TTC549 (cell line): ENCODE measurements around the gene STX2.
"Not testable (repeated sequence)": the region's sequence is repeated elsewhere in the genome, so short reads cannot be mapped to it uniquely, and the experiment has no call there.

Source experiments
- FAIRE-seq: peaks from 2 replicates; lab custom pipeline; 2012; peaks lifted over from hg19 to GRCh38; lab: Jason Lieb, UNC

Gene STX2

DNA sequence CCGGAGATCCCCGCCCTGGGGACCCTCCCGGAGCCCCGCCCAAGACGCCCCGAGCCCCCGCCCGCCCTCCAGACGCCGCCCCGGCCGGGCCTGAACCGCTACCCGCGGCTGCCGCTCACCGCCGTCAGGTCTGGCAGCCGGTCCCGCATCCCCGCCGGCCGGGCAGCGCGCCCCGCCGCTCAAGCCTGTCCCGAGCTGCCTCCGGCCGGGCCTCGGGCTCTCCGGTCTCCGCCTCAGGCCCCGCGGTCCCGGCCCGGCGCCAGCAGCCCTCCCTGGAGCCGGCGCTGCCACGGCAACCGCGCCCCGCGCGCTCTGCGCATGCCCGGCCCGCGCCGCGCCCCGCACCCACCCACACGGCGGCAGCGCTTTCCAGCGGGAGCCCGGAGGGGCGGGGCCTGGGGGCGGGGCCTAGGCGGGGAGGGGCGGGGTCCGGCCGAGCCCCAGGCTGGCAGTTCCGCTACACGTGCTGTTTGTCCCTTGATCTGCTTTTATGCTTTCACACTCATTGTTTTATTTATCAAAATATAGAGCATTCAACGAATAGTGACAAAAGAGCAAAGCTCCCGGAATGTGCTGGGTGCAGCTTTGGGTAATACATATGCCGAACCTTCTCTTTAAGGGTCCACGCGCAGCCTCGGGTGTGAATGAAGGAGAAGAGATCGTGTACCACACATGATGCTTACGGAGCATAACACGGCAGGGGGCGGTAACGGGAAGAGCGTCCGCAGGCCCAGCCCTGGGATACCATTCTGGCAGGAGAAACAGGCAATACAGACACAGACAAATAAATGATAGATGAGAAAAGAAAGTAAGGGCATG lies at the start of gene STX2:
Gene STX2 (minus strand): TSS at position 300 of the 819 bp plus-strand sequence. CDS start 151 bp downstream, at position 149.
- FAIRE-seq, result no peak

DNA sequence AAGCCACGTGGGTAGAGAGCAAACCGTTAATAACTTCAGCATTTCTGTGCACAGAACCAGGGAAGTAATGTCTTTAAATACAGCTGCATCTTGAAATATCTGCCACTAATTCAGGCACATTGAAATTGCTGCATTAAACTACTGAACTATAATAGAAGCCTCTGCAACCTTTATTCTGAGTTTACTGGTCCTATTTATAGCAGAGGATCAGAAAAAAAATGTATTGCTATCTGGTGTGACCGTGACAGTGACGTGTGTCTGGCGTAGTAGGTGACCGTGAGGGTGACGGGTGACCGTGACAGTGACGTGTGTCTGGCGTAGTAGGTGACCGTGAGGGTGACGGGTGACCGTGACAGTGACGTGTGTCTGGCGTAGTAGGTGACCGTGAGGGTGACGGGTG lies 48.1 kb upstream of the STX2 start:
- FAIRE-seq, result not testable (repeated sequence)

DNA sequence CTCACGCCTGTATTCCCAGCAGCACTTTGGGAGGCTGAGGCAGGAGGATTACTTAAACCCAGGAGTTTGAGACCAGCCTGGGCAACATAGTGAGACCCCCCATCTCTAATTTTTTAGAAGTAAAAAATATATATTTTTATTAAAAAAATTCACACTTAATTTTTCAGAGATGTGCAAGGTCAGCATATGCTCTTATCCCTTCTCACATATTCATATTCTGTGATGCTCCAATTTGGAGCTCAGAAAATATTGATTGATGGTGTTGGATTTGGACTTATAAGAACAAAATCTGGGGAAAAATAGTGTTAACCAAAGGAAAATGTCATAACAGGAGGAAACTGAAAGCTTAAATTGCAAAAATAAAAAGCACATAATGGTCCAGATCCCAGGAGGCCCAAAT lies 42.5 kb upstream of the STX2 start:
- FAIRE-seq, result no peak

DNA sequence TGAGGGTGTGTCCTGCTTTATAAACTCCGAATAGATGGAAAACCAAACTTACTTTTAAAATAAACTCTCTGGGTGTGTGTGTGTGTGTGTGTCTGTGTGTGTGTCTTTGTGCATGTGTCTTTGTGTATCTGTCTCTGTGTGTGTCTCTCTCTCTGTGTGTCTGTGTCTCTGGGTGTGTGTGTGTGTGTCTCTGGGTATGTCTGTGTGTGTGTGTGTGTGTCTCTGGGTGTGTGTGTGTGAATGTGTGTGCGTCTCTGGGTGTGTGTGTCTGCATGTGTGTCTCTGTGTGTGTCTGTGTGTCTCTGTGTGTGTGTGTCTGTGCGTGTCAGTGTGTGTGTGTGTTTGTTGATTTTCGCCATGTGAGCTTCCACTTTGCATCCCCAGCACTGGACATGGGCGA lies 42.0 kb upstream of the STX2 start:
- FAIRE-seq, result no peak

DNA sequence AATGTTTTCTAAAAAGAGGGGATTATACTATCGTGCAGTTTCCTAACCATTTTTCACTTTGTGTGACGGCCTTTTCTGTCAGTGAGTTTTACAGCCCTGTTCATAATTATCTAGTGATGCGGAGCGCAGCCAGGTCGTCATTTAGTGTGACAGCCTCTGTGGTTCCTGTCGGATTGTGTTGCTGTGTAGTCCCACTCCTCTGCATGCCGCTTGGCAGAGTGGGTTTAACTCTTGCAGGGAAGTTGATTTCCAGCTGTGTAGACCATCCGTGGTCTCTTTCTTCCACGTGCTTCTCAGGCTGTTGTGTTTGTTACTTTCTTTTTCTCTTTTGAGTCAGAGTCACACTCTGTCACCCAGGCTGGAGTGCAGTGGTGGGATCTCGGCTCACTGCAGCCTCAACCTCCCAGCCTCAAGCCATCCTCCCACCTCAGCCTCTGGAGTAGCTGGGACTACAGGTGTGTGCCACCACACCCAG lies 41.4 kb upstream of the STX2 start:
- no peak for FAIRE-seq

DNA sequence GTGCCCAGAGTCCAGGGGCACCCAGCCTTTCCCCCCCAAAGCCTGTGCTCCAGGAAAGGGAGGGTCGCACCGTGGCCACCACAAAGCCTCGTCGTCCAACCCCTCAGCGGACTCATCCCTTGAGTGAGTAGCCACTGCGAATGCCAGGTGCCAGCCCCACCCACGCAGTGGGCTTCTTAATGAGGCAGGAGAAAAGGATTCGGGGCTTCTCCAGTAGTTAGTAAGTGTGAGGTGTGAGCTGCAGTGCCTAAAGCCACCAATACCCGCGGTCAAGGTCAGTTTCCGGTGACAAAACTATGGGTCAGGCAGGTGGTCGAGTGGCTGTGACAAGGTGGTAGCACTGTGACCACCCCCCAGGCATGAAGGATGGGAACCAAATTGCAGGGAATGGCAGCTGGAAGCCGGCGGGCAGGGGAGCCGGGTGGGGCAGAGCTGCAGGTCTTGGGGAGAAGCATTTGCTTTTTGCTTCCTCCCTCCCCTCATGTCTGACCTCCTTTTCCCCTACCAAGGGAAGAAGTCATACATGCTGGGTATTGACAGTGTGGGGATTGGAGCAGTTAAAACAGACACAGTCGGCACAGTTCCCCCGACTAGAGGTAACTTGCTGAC lies 40.8 kb upstream of the STX2 start:
- no peak for FAIRE-seq

DNA sequence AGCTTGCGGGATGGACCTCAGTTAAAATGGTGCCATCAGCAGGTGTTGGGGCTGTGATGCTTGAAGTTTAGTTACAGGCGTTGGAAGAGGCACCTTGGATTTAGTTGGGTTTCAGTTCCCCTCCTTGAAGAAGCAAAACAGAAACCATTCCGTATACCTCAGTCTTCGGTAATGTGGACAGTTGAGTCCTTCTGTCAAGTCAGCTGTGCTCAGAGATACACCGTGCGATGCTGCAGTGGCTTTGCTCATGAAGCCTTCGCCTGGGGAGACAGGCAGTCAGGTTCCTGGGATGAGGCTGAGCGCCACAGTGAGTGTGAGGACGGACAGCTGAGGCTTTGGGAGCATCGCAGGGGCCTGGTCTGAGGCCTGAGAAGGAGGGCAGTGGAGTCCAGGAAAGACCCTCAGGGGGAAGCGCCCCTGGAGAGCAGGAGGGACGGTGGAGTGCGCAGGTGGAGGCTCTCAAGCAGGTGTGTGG lies 40.2 kb upstream of the STX2 start:
- FAIRE-seq, result no peak

DNA sequence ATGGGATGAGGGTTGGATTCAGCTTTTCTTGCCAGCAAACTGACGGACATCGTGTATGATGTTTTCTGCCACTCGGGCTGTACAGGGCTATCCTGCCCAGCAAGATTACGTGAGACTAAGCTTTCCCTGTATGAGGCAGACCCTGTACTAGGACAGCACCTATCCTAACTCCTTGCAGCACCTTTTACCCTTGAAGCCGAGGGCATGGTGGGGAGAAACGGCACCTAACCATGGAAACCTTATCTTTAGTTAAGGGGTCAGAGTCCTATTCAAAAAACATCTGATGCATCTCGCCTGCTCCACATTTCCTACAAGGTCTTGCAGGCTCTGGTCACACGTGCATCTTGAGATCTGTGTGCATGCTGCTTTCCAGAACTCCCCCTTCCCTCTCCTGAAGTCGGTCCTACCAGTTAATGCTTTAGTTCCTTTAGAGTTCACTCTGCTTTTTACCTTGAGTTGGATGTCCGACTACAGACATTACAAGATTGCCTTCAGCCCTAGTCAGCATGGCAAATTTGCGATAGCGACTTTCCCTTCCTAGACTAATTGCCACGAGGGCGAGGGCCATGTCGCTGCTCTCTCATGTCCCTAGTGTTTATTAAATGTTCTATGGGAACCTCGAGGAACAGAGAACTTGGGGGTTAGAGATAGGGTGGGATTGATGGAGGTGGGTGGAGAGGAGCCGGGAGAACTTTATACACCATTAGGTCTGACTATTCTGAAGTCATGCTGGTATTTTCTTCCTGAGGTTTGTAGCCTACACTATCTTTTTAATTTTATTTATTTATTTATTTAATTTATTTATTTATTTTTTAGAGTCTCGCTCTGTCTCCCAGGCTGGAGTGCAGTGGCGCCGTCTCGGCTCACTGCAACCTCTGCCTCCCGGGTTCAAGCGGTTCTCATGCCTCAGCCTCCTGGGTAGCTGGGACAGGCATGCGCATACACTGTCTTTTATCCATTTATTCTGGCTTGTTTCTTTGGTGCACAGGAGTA lies 39.4 kb upstream of the STX2 start:
- no peak for FAIRE-seq

DNA sequence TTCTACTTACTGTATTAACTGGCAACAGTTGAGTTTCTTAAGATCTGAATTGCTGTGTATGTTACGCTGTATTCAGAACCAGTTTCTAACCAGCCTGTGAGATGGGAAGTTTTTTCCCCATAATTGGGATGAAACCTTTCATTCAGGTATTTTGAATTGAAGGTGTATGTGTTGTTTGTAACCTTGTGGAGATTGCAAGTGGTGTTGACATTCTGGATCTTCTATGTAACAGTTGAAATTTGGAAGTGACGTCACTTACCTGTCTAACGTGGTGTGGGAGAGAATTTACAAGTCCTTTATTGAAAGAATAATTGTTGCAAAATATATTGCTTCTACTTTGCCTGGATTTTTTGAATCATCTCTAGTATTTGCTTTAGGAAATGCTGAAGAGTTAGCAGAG lies 38.3 kb upstream of the STX2 start:
- FAIRE-seq, result no peak

DNA sequence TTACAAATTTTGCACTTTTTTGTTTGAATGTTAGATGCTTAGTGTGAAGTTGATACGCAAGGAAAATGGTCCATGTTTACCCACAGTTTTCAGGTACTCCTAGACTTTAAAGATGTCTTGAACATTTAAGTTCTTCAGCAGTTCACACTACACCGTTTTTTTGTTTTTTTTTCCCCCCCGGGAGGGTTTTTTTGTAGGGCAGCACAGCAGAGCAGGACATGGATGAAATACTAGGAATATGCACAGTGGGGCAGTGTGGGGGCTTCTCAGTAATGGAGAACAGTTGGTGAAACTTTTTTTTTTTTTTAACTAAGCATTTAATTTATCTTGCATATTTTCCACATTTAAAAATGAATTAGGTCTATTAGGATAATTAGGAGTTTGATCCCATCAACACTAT lies 37.7 kb upstream of the STX2 start:
- no peak for FAIRE-seq

DNA sequence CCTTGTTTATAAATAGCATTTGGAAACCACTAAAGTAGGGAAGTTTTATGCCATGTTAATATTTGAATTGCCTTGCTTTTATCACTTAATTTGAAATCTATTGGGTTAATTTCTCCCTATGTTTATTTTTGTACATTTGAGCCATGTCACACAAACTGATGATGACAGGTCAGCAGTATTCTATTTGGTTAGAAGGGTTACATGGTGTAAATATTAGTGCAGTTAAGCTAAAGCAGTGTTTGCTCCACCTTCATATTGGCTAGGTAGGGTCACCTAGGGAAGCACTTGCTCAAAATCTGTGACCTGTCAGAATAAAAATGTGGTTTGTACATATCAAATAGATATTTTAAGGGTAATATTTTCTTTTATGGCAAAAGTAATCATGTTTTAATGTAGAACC lies 37.2 kb upstream of the STX2 start:
- no peak for FAIRE-seq

DNA sequence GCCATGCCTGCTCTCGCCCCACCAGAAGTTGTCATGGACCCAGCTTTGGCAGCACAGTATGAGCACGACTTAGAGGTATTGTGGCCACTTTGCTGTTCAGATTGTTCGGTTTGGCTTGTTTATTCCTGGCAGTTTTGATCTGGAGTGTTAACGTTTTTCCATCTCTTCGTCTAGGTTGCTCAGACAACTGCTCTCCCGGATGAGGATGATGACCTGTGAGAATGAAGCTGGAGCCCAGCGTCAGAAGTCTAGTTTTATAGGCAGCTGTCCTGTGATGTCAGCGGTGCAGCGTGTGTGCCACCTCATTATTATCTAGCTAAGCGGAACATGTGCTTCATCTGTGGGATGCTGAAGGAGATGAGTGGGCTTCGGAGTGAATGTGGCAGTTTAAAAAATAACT lies 36.7 kb upstream of the STX2 start:
- not testable (repeated sequence) for FAIRE-seq

DNA sequence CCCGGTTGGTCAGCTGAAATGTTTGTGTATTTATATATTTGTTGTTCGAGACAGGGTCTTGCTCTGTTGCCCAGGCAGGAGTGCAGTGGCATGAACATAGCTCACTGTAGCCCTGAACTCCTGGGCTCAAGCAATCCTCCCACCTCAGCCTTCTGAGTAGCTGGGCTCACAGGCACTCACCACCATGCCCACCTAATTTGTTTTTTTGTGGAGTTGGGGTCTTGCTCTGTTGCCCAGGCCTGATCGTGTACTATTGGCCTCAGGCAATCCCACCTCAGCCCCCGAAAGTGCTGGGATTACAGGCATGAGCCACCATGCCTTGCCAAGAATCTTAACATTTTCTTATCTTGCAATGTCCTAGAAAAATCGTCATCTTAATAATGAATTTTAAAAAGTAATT lies 36.1 kb upstream of the STX2 start:
- no peak for FAIRE-seq

DNA sequence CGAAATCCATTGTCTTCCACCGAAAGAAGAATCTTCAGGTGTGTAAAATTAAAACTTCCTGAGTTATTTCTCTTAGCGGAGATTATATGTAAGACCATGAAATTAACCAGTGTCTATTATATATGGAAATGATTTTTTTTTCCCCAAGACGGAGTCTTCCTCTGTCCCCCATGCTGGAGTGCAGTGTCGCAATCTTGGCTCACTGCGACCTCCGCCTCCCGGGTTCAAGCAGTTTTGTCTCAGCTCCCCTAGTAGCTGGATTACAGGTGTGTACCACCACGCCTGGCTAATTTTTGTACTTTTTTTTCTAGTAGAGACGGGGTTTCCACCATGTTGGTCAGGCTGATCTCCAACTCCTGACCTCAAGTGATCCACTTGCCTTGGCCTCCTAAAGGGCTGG lies 35.6 kb upstream of the STX2 start:
- FAIRE-seq, result no peak

DNA sequence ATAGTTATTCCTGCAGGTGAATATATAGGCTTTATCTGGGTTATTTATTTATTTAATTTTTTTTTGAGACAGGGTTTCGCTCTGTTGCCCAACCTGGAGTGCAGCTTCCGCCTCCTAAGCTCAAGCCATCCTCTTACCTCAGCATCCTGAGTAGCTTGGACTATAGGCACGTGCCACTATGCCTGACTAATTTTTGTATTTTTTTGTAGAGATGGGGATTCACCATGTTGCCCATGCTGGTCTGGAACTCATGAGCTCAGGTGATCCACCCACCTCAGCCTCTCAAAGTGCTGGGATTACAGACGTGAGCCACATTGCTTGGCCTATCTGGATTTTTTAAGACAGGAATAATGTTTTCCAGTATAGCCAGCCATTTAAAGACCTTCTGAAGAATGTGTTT lies 34.8 kb upstream of the STX2 start:
- FAIRE-seq, result no peak

DNA sequence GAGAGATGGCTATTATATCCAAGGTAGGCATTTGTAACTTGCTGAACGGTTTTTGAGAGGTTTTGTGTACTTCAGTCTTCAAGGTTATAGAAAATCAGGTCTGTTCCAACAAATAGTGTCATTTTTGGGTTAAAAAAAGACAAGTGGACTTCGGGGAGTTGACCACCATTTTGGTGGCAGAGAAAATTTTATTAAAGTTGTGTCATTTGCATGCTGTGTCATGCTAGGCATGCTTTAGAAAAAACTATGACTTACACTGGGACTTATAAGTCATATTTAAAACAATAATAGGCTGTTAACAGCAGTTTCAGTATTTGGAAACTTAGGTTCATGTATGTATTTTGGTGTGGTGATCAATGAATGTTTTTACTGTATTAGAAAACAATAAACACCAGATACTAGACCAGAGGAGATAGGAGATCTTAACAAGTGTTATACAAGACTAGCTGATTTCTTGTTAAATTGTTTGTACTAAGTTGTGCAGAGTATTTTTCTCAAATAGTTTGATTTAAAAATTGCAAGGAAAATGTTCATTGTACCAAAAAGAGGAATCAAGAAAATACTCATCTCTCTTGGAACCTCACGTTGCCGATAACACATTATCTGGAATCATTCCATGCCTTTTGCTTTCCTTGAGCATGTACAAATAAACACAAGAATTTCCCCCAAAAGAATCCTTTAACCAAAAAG lies 34.2 kb upstream of the STX2 start:
- FAIRE-seq, result no peak

DNA sequence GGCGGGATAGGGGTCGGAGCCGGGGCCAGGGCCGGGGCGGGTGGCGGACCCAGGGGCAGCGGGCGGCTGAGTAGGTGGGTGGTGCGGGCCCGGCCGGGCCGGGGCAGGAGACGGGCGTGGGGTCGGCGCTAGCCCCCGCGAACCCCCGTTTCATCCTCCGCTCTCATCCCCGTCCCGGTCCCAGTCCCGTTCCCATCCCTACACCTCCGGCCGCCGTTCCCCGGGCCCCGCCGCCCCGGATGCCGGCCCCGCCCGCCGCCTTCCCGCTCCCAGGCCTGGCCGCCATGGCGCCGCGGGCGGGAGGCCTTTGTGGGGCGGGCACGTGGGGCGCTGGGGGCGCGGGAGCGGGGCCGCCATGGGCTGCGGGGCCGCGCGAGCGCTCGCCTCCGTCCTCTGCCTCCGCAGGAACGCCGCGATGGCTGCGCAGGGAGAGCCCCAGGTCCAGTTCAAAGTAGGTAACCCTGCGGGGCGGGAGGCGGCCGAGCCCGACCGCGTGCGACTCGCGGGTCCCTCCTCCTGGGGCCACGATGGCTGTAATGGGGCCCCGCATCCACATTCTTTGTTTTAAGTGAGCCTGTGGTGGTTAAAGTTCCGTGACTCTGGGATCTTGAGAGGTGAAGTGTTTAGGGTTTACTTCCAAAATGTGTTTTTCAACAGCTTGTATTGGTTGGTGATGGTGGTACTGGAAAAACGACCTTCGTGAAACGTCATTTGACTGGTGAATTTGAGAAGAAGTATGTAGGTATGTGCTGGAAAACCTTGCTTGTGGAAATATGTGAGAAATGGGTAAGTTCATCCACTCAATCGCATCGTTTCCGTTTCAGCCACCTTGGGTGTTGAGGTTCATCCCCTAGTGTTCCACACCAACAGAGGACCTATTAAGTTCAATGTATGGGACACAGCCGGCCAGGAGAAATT lies 33.4 kb upstream of the STX2 start:
- FAIRE-seq, result no peak

DNA sequence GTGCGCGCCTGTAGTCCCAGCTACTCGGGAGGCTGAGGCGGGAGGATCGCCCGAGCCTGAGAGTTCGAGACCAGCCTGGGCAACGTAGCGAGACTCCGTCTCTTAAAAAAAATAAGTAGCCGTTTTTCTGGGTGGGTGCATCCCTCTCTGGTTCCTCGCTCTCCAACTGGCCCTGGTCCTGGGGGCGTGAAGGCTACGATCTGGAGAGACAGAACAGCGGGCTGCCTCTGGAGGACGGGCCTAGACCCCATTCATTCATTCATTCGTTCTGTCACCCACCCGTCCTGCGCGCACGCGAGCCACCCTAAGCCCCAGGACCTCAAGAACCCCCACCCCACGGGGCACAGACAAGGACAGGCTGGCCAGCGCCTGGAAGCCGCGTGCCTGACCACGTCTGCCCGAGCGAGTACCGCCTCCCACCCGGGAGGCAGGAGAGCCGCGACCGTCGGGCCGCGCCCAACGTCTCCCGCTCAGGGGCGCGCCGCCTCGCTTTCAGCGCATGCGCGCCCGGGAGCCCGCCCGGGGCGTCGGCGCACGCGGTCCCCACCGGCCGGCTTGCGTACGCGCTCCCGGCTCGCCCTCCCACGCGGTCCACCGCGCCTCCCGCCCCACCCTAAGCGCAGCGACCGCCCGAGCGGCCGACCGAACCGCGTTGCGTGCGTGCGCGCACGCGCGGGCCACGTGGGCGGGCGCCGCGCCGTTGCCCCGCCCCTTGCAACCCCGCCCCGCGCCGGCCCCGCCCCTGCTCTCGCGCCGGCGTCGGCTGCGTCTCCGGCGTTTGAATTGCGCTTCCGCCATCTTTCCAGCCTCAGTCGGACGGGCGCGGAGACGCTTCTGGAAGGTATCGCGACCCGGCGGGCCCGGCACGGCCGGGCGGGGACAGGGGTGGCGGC lies 32.5 kb upstream of the STX2 start, which contains the start of gene RAN:
Gene RAN (plus strand): TSS at position 781 of the 893 bp plus-strand sequence. CDS start 528 bp downstream, outside the sequence.
- FAIRE-seq, result no peak

DNA sequence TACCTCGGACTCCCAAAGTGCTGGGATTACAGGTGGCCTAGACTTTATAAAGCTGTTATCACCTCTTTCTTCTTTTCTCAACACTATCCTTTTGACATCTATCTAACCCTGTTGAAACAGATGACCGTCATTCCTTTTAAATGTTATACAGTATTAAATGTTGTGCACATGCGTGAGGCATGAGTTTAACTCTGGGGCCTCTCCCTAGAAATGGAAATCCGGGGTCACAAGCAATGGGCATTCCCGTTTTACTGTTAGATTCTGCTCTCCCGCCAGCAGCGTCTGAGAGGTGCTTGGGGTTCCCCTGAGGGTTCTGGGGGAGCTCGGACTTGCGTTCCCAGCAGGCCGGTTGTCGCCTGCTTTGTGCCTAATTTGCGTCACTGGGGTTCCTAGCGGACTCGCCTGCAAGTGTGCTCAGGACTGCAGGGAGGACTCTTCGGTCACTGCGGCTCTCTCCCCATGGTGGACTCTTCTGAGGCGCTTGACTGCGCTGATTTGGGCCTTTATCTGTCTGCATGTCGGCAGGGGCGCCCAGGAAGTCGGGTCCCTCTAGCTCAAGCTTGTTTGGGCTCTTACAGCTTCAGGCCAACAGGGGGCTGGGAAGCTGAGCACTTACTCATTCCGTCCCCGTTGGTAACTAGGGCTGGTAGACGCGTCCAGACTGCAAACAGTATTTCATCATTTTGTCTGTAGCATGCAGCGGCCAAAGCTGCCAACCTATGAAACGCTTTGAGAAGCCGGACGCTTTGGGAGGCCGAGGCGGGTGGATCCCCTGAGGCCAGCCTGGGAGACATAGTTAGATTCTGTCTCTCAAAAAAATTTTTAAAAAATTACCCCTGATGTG lies 31.6 kb upstream of the STX2 start:
- no peak for FAIRE-seq
